GM18498 (cell line): ENCODE data around the gene RAB23.

Source experiments
- ATAC-seq: cut with Tn5 transposase; IDR thresholded peaks from one replicate; pipeline ENCODE4 v1.9.1; 2021; ENCODE audit warnings: mild to moderate bottlenecking, moderate library complexity; ENCODE audit not compliant: unreplicated experiment

The RAB23 gene

DNA sequence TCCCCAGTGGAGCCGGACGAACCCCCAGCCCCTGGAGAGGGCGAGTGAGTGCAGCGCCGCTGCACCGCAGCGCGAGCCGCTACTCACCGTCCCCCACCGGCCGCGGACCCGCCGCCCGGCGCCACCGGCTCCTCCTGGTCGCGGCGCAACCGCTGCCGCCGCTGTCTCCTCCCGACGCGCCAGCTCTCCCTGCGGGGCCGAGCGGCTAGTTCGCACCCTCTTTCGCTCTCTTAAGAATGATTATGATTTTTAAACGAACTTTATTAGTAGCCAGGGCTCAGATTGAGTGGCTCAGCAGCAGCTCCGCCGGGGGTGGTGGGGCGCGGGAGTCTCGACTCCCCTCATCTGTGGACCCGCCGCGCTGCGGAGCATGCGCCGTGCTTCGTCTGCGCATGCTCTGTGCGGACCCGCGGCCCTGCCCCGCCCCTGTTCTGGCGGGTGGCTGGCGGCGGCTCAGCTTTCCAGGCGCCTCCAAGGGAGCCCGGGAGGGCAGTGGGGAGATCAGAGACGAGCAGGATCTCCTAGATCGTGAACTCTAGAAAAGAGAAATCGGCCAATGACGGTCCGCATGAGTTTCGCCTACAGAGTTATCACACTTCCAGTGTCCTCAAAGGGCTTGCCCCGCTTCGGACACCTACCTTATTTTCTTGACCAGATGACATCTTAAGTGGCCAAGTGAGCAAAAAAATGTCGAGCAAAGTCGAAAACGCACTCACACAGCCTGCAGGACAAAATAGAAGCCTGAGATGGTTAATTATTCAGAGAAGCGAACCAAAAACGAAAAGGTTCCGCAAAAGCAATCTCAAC is at the start of gene RAB23:
Gene RAB23, minus strand, starts transcription at position 372 of the 807 bp plus-strand sequence. CDS start 11,927 bp downstream, outside the sequence.
- peak; percentile 87 for ATAC-seq

DNA sequence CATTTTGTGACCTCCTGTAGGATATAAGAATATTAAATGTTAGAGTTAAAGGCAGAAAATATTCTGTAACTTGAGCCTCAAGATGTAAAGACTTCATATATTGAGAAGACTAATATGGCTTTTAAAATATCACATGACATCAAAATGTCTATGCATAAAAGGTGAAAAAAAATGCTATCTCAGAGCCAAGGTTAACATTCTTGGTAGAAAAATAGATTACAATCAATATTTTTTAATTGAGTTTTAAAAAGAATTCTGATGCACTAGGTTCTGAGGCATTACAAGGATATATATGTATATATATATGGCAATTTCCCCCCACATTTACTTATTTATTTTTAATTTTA is 46.2 kb upstream of the RAB23 start:
- ATAC-seq: no peak

DNA sequence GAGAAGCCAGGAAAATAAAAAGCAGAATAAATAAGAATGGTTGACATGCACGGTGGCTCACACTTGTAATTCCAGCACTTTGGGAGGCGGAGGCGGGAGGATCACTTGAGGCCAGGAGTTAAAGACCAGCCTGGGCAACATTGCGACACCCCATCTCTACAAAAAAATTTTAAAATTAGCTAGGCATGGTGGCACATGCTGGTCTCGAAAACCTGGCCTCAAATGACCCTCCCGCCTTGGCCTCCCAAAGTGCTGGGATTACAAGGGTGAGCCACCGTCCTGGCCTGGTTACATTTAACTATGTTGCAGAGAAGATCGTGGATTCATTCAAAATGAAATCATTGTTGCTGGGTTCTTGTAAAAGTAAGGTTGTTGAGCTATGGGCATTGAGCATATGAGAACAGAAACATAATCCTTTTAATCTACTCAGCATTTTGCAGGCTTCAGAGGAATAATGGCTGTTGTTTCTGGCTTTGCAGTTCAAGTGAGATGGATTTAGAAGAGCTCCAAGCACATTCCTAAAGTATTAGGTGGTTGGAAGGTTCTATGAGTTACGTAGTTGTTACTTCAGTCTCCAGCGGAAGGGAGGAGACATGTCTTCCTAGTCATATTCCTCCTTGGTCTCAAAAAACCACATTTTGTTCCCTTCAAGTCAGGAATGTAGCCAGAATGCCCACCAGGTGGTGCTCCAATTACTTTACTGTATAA is 45.6 kb upstream of the RAB23 start:
- ATAC-seq: no peak

DNA sequence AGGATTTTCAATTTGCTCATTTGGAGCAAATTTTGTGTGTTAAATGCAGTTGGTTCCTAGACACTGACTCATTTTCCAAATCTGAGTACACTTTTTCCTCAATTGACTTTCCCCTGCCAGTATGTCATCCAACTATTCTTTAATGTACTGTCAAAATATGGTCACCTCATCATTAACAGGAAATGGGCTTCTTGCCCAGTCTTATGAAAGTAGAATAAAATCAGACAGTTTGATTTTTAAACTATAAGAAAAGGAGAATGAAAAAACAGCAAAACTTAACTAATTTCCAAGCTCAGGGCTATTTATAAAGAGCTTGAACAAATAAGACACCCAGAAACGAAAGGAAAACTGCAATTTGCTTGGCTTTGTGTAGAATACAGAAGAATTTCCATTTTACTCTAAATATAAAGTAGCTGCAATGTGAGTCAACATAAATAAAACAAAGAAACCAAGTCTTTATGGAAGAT is 43.7 kb upstream of the RAB23 start:
- no peak for ATAC-seq

DNA sequence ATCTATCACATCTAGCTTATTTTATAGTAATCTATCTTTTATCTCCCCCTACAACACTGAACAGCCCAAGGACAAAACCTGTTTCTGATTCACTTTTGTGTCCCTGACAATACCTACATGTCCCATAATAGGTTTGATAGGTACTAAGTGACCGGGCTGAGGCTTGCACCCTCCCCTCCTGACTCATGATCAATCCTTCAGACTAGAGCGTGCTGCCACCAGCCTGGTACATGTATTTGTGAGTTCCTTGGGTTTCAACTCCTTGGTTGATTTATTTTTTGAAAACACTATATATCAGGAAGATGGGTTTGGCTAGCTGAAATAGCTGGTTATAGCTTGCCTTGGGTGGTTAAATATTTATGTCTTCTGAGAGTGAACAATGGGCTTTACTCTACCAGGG is 41.6 kb upstream of the RAB23 start:
- no peak for ATAC-seq

DNA sequence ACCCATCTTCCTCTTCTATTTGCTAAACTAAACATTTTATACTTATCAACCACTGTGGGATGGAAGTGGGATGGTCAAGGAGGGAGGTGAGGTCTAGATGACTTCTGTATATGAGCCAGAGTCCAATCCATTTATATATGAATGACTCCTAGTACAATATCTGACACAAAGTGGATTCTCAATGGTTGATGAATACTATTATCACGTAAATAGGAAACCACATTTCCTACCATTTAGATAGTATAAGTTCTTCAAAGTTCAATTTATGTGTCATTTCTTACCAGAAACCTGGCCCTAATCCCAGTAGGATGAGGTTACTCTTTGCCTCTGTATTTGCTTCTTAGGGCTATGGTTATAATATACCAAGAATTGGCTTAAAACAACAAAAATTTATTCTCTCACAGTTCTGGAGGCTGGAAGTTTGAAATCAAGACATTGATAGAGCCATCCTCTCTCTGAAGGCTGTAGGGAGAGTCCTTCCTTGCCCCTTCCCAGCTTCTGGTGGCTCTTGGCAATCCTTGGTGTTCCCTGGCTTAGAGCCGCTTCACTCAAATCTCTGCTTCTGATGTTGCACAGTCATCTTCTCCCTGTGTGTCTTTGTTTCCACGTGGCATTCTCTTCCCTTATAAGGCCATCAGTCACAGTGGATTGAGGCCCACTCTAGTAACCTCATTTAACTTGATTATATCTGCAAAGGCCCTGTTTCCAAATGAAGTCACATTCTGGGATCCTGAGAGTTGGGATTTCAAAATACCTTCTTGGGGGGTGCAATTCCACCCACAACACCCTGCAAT is 41.0 kb upstream of the RAB23 start:
- no peak for ATAC-seq

DNA sequence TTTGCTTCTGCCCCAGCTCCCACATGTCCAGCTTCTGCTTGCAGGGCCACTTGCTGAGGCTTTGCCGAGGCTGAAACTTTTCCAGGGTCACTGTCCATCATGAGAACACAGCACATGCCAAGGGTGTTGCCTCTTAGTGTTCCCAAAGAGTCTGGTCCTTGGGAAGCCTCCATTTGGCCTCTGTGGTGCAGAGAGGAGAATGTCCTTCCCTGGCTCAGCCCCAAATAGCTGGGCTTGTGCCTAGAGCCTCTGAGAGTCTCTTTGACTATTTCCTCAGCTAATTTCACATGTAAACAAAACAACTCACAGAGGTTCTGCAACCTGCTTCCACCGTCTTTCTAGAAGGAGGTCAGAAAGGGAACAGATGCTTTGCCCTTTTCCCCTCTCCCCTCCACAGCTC is 40.4 kb upstream of the RAB23 start:
- ATAC-seq: no peak

DNA sequence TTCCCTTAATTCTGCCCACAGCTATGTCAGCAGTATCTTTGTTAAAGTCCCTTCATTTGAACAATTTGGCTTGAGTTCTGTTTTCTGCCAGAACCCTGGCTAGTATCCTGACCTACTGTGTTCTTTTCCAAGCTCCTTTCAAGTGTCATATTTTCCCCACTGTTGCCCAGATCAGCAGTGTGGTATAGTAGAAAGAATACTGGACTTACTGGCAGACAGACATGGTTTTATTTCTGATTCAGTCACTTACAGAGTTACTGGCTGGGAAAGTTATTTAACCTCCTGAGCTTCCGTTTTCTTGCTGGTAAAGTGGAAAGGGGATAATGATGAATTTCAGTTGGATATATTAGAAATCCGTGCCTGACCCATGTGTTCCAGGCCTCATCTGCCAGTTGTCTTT is 39.8 kb upstream of the RAB23 start:
- ATAC-seq: no peak

DNA sequence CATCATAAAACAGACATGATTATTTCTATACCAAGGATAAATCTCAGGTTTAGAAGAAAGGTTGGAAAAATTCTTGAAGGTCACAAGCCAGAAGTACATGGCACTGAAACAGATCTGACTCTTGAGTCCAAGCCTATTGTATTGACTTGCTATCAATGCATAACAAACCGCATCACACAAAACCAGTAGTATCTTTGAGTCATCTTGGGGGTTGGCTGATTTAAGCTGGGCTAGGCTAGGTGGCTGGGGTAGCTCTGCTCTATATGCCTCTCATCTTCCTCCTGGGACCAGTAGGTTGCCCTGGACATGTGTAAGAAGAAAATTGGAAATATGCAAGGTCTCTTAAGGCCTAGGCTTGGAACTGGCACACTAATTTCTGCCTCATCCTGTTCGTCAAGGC is 37.0 kb upstream of the RAB23 start:
- no peak for ATAC-seq

DNA sequence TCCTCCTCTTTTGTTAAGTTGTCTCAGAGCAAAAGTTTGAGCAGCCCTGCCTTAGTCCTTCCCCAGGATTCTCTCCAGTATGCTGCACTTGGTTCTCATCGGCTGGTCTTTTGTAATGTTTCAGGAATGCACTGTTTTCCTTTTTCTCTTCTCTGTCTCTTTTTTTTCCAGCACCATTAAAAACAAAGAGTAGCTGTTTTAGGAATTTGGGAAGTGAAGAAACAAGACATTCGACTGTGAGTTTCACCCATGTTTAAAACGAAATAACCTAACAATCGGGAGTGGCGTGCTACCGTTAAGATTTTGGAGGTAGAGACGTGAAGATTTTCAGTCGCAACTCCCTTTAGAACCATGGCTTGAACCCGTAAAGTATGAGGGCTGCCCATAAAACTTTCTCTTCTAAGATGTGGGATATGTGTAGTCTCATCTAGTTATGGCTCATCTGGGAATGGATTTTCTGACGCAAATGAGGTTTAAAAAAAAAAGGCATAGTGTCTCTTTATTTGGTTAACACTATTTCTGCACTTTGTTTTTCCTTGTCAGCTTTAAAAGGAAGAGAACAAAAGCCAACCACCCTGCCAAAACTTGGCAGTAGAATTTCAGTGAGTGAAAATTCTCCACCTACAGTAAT is 35.9 kb upstream of the RAB23 start:
- no peak for ATAC-seq

DNA sequence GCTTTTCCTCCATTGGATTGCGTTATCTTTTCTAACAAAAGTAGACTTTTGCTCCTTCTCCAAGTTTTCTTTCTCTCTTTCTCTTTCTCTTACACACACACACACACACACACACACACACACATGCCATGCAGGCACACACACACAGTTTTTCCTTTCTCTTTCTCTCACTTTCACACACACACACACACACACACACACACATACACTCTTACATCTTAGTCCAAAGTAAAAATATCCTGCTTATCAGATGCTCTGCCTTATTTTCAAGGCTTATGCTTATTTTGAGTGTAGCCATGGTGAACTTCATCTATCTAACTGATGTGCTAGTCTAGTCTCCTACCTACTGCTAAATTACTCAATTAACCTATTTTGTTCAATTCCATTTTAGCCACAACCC is 34.4 kb upstream of the RAB23 start:
- no peak for ATAC-seq

DNA sequence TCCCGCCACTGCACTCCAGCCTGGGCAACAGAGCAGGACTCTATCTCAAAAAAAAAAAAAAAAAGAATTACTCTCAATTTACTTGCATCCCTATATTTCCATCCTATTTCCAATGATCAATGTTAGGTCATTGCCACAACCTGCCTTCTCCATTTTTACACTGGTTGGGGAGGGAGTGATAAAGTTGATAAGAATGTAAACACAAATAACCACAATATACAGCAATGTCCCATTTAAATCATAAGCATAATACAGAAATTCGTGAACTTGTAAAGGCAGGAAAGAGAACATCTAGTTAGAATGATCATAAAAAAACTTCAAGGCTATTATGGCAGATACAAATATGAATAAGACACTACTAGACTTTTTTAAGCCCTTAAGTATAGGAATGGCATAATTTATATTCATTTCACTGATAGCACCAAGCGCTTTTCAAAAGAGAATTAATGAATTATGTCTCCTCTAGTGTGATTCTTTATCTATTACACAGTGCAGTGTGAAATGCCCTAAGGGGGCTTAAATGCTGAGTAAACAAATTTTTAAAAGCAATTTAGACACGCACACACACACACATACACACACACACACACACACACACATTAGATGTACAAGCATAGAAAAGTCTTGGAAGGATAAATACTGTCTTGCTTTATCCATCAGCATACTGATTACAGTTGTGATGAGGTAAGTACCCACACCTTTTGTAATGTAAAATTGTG is 33.5 kb upstream of the RAB23 start:
- no peak for ATAC-seq

DNA sequence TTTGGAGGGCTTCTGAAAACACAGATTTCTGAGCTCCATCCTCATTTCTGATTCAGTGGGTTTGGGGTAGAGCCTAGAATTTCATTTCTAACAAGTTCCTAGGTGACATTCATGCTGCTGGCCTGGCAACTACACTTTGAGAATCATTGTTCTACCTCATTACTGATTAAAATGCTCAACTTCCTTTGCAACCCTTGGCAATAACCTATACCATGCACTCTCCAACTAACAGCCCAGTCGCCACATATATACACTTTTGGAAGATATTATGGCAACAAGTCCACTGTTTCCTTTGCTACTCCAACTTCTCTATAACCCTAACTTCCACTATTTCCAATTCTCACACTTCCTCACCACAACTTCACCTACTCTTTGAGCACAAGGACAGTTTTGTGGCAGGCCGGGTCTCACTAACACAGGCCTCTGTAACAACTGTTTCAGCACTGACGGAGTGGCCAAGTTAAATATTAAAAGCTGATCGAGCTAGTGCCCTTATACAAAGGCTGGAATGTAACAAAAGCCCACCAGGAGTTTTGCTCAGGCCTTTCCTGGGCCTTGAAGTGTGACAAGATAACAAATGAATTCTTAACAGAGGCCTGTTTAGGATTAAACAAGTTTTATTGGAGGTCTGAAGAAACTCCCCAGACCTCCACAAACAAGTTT is 32.1 kb upstream of the RAB23 start:
- no peak for ATAC-seq

DNA sequence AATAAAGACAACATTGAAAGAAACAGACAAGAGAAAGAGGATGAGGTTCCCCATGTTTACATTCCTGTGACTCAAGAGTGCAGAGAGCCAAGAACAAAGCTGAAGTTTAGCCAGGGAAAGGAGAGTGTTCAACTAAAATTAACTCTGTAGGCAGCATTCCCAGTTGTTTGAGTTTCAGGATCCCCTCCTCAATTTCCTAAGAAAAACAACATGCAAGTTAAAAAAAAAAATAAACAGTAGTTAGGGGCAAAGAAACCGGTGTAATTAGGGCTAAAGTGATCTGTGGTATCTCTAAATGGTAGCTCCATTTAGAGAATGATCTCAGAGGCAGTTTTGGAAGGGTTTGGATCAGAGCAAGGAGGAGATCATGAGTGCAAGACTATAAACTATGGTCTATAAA is 30.9 kb upstream of the RAB23 start:
- no peak for ATAC-seq

DNA sequence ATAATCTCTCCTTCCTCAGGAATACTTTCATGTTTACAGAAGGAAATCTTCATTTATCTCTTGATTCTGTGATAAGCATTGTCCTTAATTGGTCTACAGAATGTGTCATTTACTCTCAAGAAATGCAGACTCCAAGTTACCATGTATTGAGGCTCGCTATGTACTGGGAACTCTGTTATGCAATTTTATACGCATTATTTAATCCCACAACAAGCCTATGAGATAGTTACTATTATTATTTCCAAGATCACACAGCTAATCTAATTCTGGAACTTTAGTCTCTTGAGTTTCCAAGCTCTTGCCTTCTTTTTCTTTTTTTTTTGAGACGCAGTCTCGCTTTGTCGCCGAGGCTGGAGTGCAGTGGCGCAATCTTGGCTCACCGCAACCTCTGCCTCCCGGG is 30.0 kb upstream of the RAB23 start:
- ATAC-seq: no peak

DNA sequence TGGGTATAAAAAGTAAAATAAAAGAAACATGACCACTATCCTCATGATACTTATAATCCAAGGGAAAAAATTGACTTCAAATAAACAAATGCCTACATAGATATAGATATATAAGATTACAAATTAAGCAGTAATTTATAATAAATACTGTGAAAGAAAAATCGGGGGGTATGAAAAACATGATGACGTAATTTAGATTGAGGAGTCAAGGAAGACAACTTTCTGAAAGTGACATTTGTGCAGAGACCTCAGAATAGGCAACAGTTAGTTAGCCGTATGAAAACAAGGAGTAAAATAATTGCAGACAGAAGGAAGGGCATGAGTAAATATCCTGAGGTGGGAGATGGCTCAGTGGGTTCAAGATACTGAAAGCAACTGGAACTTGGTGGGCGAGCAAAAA is 28.2 kb upstream of the RAB23 start:
- ATAC-seq: no peak

DNA sequence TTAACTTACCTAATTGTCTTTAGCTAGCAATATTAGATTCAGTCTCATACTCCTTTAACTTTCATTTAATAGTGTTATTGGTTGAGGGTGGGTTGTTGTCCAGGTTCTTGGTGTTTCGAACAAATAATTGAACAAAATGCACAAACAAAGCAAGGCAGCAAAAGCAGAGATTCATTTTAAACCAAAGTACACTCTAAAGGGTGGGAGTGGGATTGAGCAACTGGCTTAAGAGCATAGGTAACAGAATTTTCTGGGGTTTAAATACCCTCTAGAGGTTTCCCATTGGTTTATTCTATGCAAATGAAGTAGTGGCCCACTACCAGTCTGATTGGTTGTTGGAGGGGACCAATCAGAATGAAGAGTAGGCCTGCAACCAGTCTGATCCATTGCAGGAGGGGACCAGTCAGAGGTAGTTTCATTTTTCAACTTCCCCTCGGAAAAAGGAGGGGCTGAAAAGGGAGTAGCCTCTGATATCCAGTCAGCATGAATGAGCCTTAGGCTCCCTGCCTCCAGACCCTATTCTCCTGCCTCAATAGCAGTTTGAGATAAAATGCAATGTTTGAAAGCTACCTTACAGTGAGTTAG is 26.3 kb upstream of the RAB23 start:
- no peak for ATAC-seq

DNA sequence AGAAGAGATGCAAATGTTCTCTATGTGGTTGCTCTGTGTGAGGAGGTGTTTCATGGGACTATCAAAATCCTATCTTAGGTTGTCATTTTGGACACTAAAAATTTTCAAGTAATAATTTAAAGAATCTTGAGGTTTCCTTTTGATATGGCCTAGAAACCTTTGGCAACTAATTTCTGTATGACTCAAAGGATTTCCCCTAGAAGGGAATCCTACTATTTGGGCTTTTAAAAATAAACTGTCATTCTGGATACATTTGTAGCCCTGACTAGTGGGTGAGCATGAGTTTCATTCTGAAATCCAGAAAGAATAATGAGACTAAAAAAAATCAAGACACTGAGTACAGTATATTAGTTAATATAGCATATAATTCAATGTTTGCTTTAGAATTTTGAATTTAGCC is 25.5 kb upstream of the RAB23 start:
- no peak for ATAC-seq

DNA sequence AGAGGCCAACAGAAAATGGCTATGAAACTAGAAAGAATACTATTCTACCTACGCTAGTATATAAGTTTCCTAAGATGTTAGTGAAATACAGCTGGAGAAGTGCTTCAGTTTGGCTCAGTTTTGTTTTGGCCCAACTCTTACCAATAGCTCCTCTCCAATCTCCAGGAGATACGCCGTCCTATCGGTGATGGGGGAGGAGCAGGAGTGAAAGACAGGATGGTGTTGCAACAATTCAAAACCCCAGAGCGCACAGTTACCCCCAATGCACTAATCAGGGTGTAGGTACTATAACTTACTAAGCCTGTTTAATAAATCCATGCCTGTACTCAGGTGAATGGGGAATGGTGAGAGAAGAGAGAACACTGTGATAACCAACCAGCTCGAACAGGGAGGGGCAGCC is 24.2 kb upstream of the RAB23 start:
- no peak for ATAC-seq

DNA sequence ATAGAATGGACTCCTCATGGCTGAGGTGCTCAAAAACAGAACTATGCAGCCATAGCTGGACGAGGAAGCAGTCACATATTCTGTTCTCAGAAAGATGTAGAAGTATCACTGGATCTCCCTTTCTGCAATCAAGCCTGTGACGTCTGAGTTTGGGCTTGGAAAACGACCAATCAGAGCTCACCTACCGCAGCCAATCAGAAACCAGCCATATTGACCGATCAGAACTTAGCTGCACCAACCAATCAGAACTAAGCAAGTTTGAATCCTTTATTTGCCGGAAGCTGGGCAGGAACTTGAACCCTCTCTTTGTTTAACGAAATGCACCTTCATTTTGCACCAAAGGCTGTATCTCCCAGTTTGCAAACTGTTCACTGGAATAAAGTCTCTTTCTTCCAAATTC is 21.8 kb upstream of the RAB23 start:
- no peak for ATAC-seq
